T-helper 17 cell (primary cell): ENCODE measurements around the gene LIPA. TPM values are rescaled to one million over a fixed set of nuclear protein-coding genes. Genes with fewer than 3 reads are reported as not detected.
"Not testable (repeated sequence)": the region's sequence is repeated elsewhere in the genome, so short reads cannot be mapped to it uniquely, and the experiment has no call there.

Experiments used
- ATAC-seq: fragments of 150-1000 bp; cut with Tn5 transposase; 2 replicates; pipeline ENCODE4 v1.10.0; 2021; ENCODE audit warnings: mild to moderate bottlenecking, moderate library complexity
- DNase-seq, 3 donors: peaks; one replicate each; pipeline versions ENCODE4 v3.0.0 to v3.0.0-alpha.2; 2020 to 2021
- H3K9me3 ChIP-seq: one replicate; pipeline ENCODE4 v1.7.0; 2013; ENCODE audit warnings: low read length, mild to moderate bottlenecking; ENCODE audit not compliant: control insufficient read depth, poor library complexity, severe bottlenecking
- H3K27ac Mint-ChIP-seq: one replicate; pipeline ENCODE4 v1.8.0; 2022; ENCODE audit warnings: mild to moderate bottlenecking, moderate library complexity, mixed read lengths
- H3K27me3 Mint-ChIP-seq: one replicate; pipeline ENCODE4 v1.8.0; 2022; ENCODE audit warnings: mixed read lengths
- H3K36me3 Mint-ChIP-seq: one replicate; pipeline ENCODE4 v1.8.0; 2022; ENCODE audit warnings: low read depth, mixed read lengths
- H3K4me1 Mint-ChIP-seq: one replicate; pipeline ENCODE4 v1.8.0; 2022; ENCODE audit warnings: mild to moderate bottlenecking, mixed read lengths
- H3K4me3 Mint-ChIP-seq: one replicate; pipeline ENCODE4 v1.8.0; 2022; ENCODE audit warnings: mild to moderate bottlenecking, moderate library complexity, mixed read lengths
- total RNA-seq, 4 donors: library from RNA in 2 of 4; stranded (reverse) in 2 of 4; gene quantifications; one replicate each; pipeline ENCODE4 v1.2.3 and lab custom pipeline; 2022 to 2026

LIPA gene
- total RNA-seq, 2 donors from 2014 or later: 24.7 to 33.8 TPM

DNA sequence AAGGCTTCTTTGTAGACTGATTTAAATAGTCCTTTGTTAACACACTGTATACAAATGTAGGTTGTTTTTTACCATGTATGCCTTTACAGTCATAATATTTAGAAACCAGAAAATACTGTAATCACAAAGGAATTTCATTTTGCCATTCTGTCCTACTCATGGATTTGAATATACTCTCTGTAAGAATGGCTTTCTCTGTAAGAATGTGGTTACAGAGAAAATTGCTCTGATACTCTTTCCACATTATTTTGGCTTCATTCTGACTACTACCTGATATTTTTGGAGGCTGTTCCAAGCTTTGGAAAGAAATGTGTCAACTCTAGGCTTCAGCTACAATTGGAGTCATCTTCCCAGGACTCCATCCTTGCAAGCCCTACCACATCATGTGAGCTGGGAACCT lies 68.0 kb downstream of the LIPA start:
- Mint-ChIP-seq H3K36me3 (no peaks in the 10 kb centered on the region), H3K4me1 (peaks cover 3% of the 10 kb centered on the region), H3K27ac (no peak overlapping the region), H3K4me3 (no peak overlapping the region), H3K27me3 (peaks cover 16% of the 10 kb centered on the region)
- ATAC-seq (no peak), DNase-seq (no peak)
- no peaks in the 10 kb centered on the region for H3K9me3 ChIP-seq

DNA sequence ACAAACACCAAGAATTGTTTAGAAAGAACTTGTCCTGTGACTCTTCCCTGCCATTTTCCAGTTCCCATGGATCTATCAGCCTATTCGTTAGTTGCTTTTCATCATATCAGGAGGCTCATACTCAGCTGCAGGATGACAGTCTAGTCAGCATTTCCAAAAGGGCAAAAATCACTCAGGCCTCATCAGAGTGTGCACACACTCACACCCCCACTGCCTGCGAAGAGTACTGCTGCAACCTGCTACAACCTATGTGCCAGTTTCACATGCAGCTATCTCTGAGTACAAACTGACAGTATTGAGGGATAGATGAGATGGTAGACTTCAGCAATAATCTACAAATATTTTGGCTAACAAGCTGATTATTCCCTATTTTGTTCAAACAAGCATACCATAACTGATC lies 68.7 kb downstream of the LIPA start:
- peaks cover 16% of the 10 kb centered on the region for H3K27me3 Mint-ChIP-seq
- H3K4me3 Mint-ChIP-seq: no peak overlapping the region
- no peaks in the 10 kb centered on the region for H3K9me3 ChIP-seq
- peaks cover 3% of the 10 kb centered on the region for H3K4me1 Mint-ChIP-seq
- H3K27ac Mint-ChIP-seq: no peak overlapping the region
- H3K36me3 Mint-ChIP-seq: no peaks in the 10 kb centered on the region
- DNase-seq (no peak), ATAC-seq (no peak)

DNA sequence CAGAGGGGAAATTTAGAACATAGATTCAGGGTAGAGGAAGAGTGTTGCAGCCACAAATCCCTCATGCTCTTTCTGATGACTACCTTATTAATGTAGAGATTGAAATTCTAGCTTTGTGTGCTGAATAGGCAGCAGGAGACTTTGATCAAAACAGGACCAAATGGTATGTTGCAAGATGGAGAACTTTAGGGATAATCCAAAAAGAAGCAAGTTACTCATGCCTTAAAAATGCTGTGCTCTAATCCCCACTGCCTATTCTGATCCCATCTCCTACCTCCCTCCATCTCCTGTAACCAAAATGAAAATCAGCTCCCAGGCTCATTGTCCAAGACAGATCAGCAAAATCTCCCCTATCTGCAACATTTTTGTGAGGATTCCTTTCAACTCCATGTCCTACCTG lies 75.8 kb downstream of the LIPA start:
- ATAC-seq: no peak
- Mint-ChIP-seq H3K27me3 (peaks cover 26% of the 10 kb centered on the region), H3K27ac (no peak overlapping the region), H3K4me3 (no peak overlapping the region), H3K36me3 (peaks cover 3% of the 10 kb centered on the region), H3K4me1 (peaks cover 2% of the 10 kb centered on the region)
- no peak for DNase-seq
- no peaks in the 10 kb centered on the region for H3K9me3 ChIP-seq

DNA sequence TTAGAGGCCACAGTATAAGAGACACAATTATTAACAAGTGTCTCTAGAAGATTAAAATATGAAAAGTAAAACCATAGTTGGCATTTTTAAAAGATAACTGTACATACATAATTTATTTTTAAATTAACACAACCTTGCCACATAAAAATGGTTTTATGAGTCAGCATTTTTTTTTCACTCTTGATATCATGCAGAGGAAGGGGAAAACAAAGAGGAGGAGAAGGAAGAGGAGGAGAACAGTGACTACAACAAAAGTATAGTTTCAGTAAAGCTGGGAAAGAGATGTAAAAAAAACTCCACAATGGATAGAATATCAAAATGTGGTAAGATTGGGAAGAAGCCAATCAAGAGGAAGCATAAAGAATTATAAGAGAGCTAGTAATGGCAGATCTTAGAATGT lies 78.5 kb downstream of the LIPA start:
- H3K36me3 Mint-ChIP-seq: peaks cover 6% of the 10 kb centered on the region
- H3K27me3 Mint-ChIP-seq: peaks cover 37% of the 10 kb centered on the region
- H3K4me3 Mint-ChIP-seq: no peak overlapping the region
- no peak overlapping the region for H3K27ac Mint-ChIP-seq
- H3K4me1 Mint-ChIP-seq: peaks cover 2% of the 10 kb centered on the region
- ATAC-seq (no peak), DNase-seq (no peak)
- H3K9me3 ChIP-seq: no peaks in the 10 kb centered on the region

DNA sequence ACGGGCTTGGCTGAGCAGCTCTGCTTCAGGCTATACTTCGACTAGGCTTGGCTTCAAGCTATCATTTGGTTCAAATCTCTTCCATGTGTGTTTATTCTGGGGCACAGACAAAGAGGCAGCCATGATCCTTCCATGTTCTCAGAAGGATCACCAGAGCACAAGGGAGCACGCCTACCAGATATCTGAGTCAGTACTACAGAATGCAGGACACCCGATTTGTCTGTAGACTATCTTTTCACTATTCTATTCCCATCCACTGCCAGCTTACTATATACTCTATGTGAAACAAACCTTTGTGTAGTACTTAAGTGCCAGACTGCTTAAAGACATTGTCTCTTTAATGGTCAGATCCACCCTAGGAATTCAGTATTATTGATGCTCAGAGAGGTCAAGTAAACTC lies 79.6 kb downstream of the LIPA start:
- Mint-ChIP-seq H3K27ac (no peak overlapping the region), H3K36me3 (peaks cover 6% of the 10 kb centered on the region), H3K4me1 (peaks cover 2% of the 10 kb centered on the region), H3K27me3 (peaks cover 37% of the 10 kb centered on the region), H3K4me3 (no peak overlapping the region)
- DNase-seq (no peak), ATAC-seq (no peak)
- no peaks in the 10 kb centered on the region for H3K9me3 ChIP-seq

DNA sequence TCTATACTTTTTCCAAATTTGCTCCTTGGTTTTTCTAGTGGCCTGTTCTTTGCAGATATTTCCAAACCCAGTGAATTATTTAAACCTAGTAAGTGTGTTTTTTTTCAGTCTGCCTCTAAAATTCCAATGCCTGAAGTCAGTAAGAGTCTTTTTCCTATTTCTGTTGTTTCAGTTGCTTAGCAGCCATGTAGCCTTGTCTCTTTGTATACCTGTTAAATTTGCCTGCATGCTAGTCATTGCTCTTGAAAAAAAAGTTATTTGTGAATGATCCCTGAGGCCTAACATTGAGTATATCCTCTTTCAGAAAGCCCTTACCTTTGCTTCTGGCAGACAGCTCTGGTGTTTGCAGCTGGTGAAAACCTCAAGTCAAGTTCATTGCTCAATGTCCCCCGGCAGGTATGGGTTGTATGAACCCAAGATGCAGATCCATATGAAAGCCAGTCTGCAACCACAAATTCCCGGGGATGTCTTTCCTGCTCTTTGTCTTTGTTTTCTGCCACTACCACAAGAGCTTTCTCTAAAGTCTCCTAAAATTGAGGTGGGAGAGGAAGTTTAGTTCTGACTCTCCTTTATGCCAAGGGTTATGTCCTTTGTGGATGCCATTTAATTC lies 80.2 kb downstream of the LIPA start:
- Mint-ChIP-seq H3K27ac (no peak overlapping the region), H3K36me3 (peaks cover 9% of the 10 kb centered on the region), H3K4me3 (no peak overlapping the region), H3K27me3 (peaks cover 37% of the 10 kb centered on the region), H3K4me1 (peaks cover 2% of the 10 kb centered on the region)
- ATAC-seq (no peak), DNase-seq (no peak)
- no peaks in the 10 kb centered on the region for H3K9me3 ChIP-seq

DNA sequence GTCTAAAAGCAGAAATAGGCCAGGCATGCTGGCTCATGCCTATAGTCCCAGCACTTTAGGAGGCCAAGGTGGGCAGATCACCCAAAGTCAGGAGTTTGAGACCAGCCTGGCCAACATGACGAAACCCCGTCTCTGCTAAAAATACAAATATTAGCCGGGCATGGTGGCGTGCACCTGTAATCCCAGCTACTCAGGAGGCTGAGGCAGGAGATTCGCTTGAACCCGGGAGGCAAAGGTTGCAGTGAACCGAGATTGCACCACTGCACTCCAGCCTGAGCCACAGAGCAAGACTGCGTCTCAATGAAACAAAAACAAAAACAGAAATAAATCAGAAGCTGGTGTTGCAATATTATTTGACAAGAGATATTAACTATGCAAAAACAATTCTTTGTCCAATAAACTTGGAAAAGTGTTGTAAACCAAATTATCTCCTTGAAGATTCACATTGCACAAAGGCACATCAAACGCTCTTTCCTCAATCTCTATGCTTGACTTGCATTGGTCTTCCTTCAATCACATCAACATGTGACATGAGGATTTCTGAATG lies 83.1 kb downstream of the LIPA start:
- not testable (repeated sequence) for DNase-seq, H3K4me3 Mint-ChIP-seq, H3K9me3 ChIP-seq, H3K27ac Mint-ChIP-seq, ATAC-seq
- H3K36me3 Mint-ChIP-seq: peaks cover 11% of the 10 kb centered on the region
- peaks cover 37% of the 10 kb centered on the region for H3K27me3 Mint-ChIP-seq
- peaks cover 14% of the 10 kb centered on the region for H3K4me1 Mint-ChIP-seq

DNA sequence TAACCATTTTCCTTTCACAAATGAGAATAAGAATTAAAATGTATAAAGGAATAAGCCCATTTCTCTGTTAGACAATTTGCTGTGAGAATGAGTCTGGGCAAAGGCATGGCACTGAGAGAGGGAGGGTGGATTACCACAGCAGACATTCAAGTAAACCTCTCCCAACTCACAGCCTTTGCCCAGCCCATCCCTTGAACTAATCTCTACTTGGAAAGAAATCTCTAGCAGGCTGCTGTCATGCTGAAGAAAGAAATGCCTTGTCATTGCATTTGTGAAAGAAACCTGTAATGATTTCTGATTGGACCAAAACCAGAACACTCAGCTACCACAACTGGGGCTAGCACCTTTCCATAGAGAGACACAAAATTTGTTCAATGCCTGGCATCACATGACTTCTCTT lies 83.7 kb downstream of the LIPA start:
- ATAC-seq (no peak), DNase-seq (no peak)
- Mint-ChIP-seq H3K27me3 (peaks cover 32% of the 10 kb centered on the region), H3K27ac (no peak overlapping the region), H3K4me3 (no peak overlapping the region), H3K36me3 (peaks cover 7% of the 10 kb centered on the region), H3K4me1 (peaks cover 15% of the 10 kb centered on the region)
- no peaks in the 10 kb centered on the region for H3K9me3 ChIP-seq

DNA sequence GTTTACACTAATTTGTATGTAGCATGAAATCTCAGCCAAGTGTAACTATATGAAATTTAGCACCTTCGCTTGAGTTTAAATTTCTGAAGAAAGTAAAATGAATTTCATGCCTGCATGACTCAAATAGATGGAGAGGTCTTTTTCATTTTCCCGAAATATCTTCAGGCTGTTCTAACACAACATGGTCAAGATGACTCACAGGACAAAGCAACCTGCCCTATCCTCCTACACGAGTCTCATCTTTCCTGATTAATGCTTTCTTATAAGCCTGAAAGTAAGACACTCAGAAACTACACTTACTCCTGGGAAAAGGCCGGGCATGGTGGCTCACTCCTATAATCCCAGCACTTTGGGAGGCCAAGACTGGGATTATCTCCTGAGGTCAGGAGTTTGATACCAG lies 85.7 kb downstream of the LIPA start:
- H3K27ac Mint-ChIP-seq: no peak overlapping the region
- peaks cover 12% of the 10 kb centered on the region for H3K27me3 Mint-ChIP-seq
- H3K9me3 ChIP-seq: no peaks in the 10 kb centered on the region
- ATAC-seq: no peak
- no peak for DNase-seq
- no peak overlapping the region for H3K4me3 Mint-ChIP-seq
- peaks cover 7% of the 10 kb centered on the region for H3K36me3 Mint-ChIP-seq
- peaks cover 15% of the 10 kb centered on the region for H3K4me1 Mint-ChIP-seq

DNA sequence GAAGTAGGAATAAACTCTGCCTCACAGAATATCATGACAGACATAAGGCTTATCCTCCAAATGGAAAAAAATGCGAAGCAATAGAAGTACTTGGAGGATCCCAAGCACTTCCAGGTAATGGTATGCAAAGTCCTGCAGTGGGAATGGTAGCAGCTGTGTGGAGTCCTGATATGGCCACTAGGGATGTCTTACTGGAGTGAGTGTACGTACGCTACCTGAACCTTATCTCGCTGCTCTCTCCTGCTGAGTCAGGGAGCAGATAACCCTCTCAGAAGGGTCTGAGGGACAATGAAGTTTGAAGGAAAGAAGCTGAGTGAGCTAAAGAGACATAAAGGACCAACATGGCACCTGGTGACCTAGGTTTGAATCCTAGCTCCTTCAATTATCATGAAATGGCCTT lies 86.7 kb downstream of the LIPA start:
- Mint-ChIP-seq H3K27ac (no peak overlapping the region), H3K27me3 (peaks cover 11% of the 10 kb centered on the region), H3K4me1 (peaks cover 15% of the 10 kb centered on the region), H3K36me3 (peaks cover 7% of the 10 kb centered on the region), H3K4me3 (no peak overlapping the region)
- ATAC-seq: no peak
- no peak for DNase-seq
- no peaks in the 10 kb centered on the region for H3K9me3 ChIP-seq

DNA sequence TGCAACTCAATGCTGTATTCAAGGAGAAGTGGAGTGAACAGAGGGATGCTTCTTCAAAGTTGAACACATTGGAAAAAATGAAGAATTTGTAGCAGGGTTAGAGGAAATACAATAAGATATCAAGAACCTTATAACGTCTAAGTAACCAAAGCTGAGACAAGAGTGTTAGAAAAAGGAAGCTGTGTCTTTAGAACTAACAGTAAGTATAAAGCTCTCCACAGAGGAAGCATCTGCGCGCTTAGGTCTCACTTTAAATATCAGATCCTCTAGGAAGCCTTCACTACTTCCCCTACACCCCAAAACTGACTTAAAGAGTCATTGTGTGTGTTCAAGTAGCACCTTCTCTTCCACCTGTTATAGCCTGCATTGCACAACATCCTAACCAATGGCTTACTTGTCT lies 87.5 kb downstream of the LIPA start:
- peak overlapping the region; percentile 93 for H3K27ac Mint-ChIP-seq
- ATAC-seq (peak; percentile 43), DNase-seq (no peak)
- H3K27me3 Mint-ChIP-seq: peaks cover 10% of the 10 kb centered on the region
- H3K9me3 ChIP-seq: no peaks in the 10 kb centered on the region
- peaks cover 7% of the 10 kb centered on the region for H3K36me3 Mint-ChIP-seq
- peak overlapping the region; percentile 87 for H3K4me3 Mint-ChIP-seq
- peaks cover 15% of the 10 kb centered on the region for H3K4me1 Mint-ChIP-seq

Other genes with a start within 250 kb of the LIPA start
- under 1 TPM in 1 of 2 donors, not detected in 1; 0.44 TPM for gene CH25H, start 44.5 kb downstream of the LIPA start, total RNA-seq
- 10 to 100 TPM; 17.6 to 19.5 TPM for gene IFIT2, start 50.3 kb upstream of the LIPA start, total RNA-seq
- 10 to 100 TPM in 1 of 2 donors, 1 to 10 TPM in 1; 5.4 to 10.3 TPM for gene IFIT3, start 76.2 kb upstream of the LIPA start, total RNA-seq
- gene IFIT1B, start 126.3 kb upstream of the LIPA start, total RNA-seq: not detected
- 1 to 10 TPM; 1.9 to 3.8 TPM for gene IFIT1, start 140.8 kb upstream of the LIPA start, total RNA-seq
- 10 to 100 TPM; 12.7 to 15.2 TPM for gene IFIT5, start 162.8 kb upstream of the LIPA start, total RNA-seq